NB4 (cell line): ENCODE measurements around the gene DLG4.

Experiments used
- MYC ChIP-seq: IDR thresholded peaks from 2 replicates; pipeline ENCODE4 v1.6.1; 2011; ENCODE audit warnings: low read depth, low read length
- POLR2A ChIP-seq: IDR thresholded peaks from 2 replicates; pipeline ENCODE4 v1.6.1; 2011; ENCODE audit warnings: mild to moderate bottlenecking; ENCODE audit not compliant: insufficient read length; ENCODE audit errors: extremely low read depth
- TF ChIP-seq, protein P1 (sequence below): IDR thresholded peaks from one replicate; pipeline ENCODE4 v1.5.1; 2012; ENCODE audit warnings: low read depth, low read length
- TF ChIP-seq, protein P2 (sequence below): IDR thresholded peaks from 2 replicates; pipeline ENCODE4 v1.6.1; 2011; ENCODE audit warnings: low read depth, low read length

DNA sequence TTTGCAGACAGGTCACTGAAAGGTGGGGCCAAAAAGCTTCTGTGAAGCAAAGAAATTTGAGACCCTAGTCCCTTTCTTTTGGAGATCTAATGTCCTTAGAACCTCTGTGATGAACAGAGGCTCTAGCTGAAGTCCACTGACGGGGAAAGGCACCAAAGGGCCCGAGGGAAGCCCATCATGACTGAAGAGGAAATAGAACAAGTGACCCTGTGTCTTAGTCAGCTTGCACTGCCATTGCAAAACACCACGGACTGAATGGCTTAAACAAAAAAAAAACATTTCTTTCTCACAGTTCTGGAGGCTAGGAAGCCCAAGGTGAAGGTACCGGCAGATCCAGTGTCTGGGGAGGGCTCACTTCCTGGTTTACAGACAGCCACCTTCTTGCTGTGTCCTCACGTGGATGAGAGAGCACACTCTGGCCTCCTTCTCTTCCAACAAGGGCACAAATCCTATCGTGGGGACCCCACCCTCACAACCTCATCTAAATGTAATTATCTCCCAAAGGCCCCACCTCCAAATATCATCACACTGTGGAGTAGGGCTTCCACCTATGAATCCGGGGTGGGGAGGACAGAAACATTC is 80.7 kb downstream of the DLG4 start:
- TF ChIP-seq, protein P1, sequence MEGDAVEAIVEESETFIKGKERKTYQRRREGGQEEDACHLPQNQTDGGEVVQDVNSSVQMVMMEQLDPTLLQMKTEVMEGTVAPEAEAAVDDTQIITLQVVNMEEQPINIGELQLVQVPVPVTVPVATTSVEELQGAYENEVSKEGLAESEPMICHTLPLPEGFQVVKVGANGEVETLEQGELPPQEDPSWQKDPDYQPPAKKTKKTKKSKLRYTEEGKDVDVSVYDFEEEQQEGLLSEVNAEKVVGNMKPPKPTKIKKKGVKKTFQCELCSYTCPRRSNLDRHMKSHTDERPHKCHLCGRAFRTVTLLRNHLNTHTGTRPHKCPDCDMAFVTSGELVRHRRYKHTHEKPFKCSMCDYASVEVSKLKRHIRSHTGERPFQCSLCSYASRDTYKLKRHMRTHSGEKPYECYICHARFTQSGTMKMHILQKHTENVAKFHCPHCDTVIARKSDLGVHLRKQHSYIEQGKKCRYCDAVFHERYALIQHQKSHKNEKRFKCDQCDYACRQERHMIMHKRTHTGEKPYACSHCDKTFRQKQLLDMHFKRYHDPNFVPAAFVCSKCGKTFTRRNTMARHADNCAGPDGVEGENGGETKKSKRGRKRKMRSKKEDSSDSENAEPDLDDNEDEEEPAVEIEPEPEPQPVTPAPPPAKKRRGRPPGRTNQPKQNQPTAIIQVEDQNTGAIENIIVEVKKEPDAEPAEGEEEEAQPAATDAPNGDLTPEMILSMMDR, result no peak
- TF ChIP-seq POLR2A (no peak), MYC (no peak)
- TF ChIP-seq, protein P2, sequence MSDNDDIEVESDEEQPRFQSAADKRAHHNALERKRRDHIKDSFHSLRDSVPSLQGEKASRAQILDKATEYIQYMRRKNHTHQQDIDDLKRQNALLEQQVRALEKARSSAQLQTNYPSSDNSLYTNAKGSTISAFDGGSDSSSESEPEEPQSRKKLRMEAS, result no peak
